ENCODE measurements around the gene MKS1.

MKS1 gene

DNA sequence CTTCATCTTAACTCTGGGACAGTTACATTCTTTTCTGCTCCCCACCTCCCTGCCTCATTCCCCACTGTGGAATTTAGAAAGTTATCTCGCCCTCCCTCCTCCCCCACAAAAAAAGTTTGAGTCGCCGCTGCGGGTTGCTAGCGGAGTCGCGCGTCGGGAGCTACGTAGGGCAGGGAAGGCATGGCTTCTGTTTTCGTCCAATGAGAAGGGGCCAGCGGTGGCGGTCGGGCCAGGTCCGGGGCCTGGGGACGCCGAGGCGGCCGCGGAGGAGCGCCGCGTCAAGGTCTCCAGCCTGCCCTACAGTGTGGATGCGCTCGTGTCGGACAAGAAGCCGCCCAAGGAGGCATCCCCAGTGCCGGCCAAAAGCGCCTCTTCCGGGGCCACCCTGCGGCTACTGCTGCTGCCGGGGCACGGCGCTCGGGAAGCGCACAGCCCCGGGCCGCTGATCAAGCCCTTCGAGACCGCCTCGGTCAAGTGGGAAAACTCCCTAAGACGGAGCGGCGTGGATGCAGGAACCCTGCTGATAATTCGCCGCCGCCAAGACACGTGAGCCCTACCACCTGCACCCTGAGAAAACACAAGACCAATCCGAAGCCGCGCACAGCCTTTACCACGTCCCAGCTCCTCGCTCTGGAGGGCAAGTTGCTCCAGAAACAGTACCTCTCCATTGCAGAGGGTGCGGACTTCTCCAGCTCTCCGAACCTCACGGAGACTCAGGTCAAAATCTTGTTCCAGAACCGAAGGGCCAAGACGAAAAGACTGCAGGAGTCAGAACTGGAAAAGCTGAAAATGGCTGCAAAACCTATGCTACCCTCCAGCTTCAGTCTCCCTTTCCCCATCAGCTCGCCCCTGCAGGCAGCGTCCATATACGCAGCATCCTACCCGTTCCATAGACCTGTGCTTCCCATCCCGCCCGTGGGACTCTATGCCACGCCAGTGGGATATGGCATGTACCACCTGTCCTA, 61.9 kb downstream of the MKS1 start:
- H2AFZ ChIP-seq (ENCODE audit: low read depth) = no peak overlapping the region

More for the DNA sequence above, 61.9 kb downstream of the MKS1 start:
- Histone ChIP-seq H3K9ac (no peak overlapping the region), H3K4me1 (ENCODE audit: low read depth, poor library complexity, severe bottlenecking) (no peaks in the 10 kb centered on the region), H4K20me1 (ENCODE audit: insufficient read depth) (no peaks in the 10 kb centered on the region), H3K4me2 (no peak overlapping the region), H3K27me3 (ENCODE audit: insufficient read depth, low read depth) (no peaks in the 10 kb centered on the region), H3K79me2 (ENCODE audit: insufficient read depth, low read depth) (no peaks in the 10 kb centered on the region), H3K27ac (no peak overlapping the region), H3K36me3 (ENCODE audit: insufficient read depth) (no peaks in the 10 kb centered on the region), H3K4me3 (IDR thresholded peaks at IDR 0.05; ENCODE audit: insufficient read depth, low read depth, low read length) (no peak overlapping the region)
- TF ChIP-seq, protein P1, sequence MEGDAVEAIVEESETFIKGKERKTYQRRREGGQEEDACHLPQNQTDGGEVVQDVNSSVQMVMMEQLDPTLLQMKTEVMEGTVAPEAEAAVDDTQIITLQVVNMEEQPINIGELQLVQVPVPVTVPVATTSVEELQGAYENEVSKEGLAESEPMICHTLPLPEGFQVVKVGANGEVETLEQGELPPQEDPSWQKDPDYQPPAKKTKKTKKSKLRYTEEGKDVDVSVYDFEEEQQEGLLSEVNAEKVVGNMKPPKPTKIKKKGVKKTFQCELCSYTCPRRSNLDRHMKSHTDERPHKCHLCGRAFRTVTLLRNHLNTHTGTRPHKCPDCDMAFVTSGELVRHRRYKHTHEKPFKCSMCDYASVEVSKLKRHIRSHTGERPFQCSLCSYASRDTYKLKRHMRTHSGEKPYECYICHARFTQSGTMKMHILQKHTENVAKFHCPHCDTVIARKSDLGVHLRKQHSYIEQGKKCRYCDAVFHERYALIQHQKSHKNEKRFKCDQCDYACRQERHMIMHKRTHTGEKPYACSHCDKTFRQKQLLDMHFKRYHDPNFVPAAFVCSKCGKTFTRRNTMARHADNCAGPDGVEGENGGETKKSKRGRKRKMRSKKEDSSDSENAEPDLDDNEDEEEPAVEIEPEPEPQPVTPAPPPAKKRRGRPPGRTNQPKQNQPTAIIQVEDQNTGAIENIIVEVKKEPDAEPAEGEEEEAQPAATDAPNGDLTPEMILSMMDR (conservative IDR thresholded peaks at IDR 0.05; ENCODE audit: low read depth, low read length) = no peak

Measured in KMS-11 (cell line).